Peyer's patch (tissue), 4 donors: Measurements from ENCODE around the gene SLC1A3. TPM values are rescaled to one million over a fixed set of nuclear protein-coding genes. Genes with fewer than 3 reads are reported as not detected.
A peak's percentile ranks its signal among the peaks of the same experiment; 100 is the strongest.

Experiments
- DNase-seq, 3 donors: peaks; one replicate each; pipeline ENCODE4 v3.0.0-alpha.2; 2017 to 2019
- H3K27ac ChIP-seq, 4 donors: fragments of 200-600 bp; sonication (generic); one replicate each; pipeline ENCODE4 v1.5.1; 2016 to 2019
- H3K27me3 ChIP-seq, 2 donors: fragments of 200-600 bp; sonication (generic); one replicate each; pipeline ENCODE4 v1.5.1; 2019
- H3K36me3 ChIP-seq, 3 donors: fragments of 200-600 bp; sonication (generic); one replicate each; pipeline ENCODE4 v1.5.1; 2016 to 2019
- H3K4me1 ChIP-seq, 4 donors: fragments of 200-600 bp; sonication (generic); one replicate each; pipeline ENCODE4 v1.5.1; 2016 to 2019
- H3K4me3 ChIP-seq, 4 donors: fragments of 200-600 bp; sonication (generic); 1 replicate in 3 of 4; 2 replicates in 1 of 4; pipeline ENCODE4 v1.5.1; 2016 to 2019; ENCODE audit warnings: mild to moderate bottlenecking in 1 of 4
- H3K9me3 ChIP-seq, 4 donors: fragments of 200-600 bp; sonication (generic); one replicate each; pipeline ENCODE4 v1.5.1; 2016 to 2019; ENCODE audit warnings: mild to moderate bottlenecking in 1 of 4
- CTCF ChIP-seq, 6 experiments: fragments of 450-650 bp in 4 of 6; fragments of 200-600 bp in 2 of 6; sonication (generic) in 1 of 6; IDR thresholded peaks; one replicate each; pipeline ENCODE4 v1.5.1; 2017 to 2019; ENCODE audit warnings: antibody characterized with exemption in 6 of 6, mild to moderate bottlenecking in 3 of 6, moderate library complexity in 1 of 6
- POLR2A ChIP-seq, 2 donors: fragments of 450-650 bp; IDR thresholded peaks; one replicate each; pipeline ENCODE4 v1.5.1; 2017; ENCODE audit warnings: antibody characterized with exemption in 2 of 2, mild to moderate bottlenecking in 2 of 2, moderate library complexity in 2 of 2
- total RNA-seq, 4 donors: library from RNA; depleted of rRNA; stranded (reverse); fragments of >200 nt; gene quantifications; one replicate each; pipeline ENCODE4 v1.1.0, GENCODE V29; 2016

SLC1A3 gene
- total RNA-seq, 4 donors from 2014 or later: 0.95 to 7.4 (median 3.0) TPM

- no peak for DNase-seq
- Histone ChIP-seq H3K36me3 (no peaks in the 10 kb centered on the region), H3K9me3 (no peaks in the 10 kb centered on the region), H3K27me3 (no peaks in the 10 kb centered on the region), H3K4me3 (no peak overlapping the region), H3K27ac (no peak overlapping the region), H3K4me1 (no peaks in the 10 kb centered on the region)
- TF ChIP-seq POLR2A (IDR thresholded peaks at IDR 0.05): no peak
- no peak for TF ChIP-seq CTCF (IDR thresholded peaks at IDR 0.05)
These were observed 50.1 kb downstream of the SLC1A3 start for GRCh38 chr5:36656556-36656955.

- no peaks in the 10 kb centered on the region for H3K36me3 ChIP-seq
- no peak overlapping the region for H3K4me3 ChIP-seq
- no peak for TF ChIP-seq CTCF (IDR thresholded peaks at IDR 0.05)
- TF ChIP-seq POLR2A (IDR thresholded peaks at IDR 0.05): no peak
- DNase-seq: peak in 1 of 3 donors; percentile 65
- H3K27ac ChIP-seq: peak overlapping the region in 1 of 4 donors; percentile 16
- H3K9me3 ChIP-seq: no peaks in the 10 kb centered on the region
- no peaks in the 10 kb centered on the region for H3K27me3 ChIP-seq
- no peaks in the 10 kb centered on the region for H3K4me1 ChIP-seq
These were observed 51.2 kb downstream of the SLC1A3 start for GRCh38 chr5:36657563-36657995.

- Histone ChIP-seq H3K27ac (peak overlapping the region in 1 of 4 donors; percentile 16), H3K36me3 (no peaks in the 10 kb centered on the region)
These were observed 51.8 kb downstream of the SLC1A3 start for GRCh38 chr5:36658038-36658756.

GRCh38 chr5:36659411-36659810, 53.0 kb downstream of the SLC1A3 start:
- H3K27ac ChIP-seq: no peak overlapping the region

More at GRCh38 chr5:36658038-36658756, 51.8 kb downstream of the SLC1A3 start:
- no peak for TF ChIP-seq POLR2A (IDR thresholded peaks at IDR 0.05)
- no peak for TF ChIP-seq CTCF (IDR thresholded peaks at IDR 0.05)
- no peak overlapping the region for H3K4me3 ChIP-seq
- no peaks in the 10 kb centered on the region for H3K4me1 ChIP-seq
- DNase-seq: no peak
- H3K9me3 ChIP-seq: no peaks in the 10 kb centered on the region
- H3K27me3 ChIP-seq: no peaks in the 10 kb centered on the region

GRCh38 chr5:36660397-36661049, 54.1 kb downstream of the SLC1A3 start:
- TF ChIP-seq POLR2A (IDR thresholded peaks at IDR 0.05) (no peak), CTCF (IDR thresholded peaks at IDR 0.05) (no peak)

More at GRCh38 chr5:36659411-36659810, 53.0 kb downstream of the SLC1A3 start:
- Histone ChIP-seq H3K4me1 (no peaks in the 10 kb centered on the region), H3K27me3 (no peaks in the 10 kb centered on the region), H3K36me3 (no peaks in the 10 kb centered on the region), H3K4me3 (no peak overlapping the region), H3K9me3 (no peaks in the 10 kb centered on the region)
- DNase-seq: no peak
- TF ChIP-seq POLR2A (IDR thresholded peaks at IDR 0.05) (no peak), CTCF (IDR thresholded peaks at IDR 0.05) (no peak)

More at GRCh38 chr5:36660397-36661049, 54.1 kb downstream of the SLC1A3 start:
- no peak for DNase-seq
- Histone ChIP-seq H3K36me3 (no peaks in the 10 kb centered on the region), H3K27me3 (no peaks in the 10 kb centered on the region), H3K27ac (no peak overlapping the region), H3K9me3 (no peaks in the 10 kb centered on the region), H3K4me1 (no peaks in the 10 kb centered on the region), H3K4me3 (no peak overlapping the region)
